Natural killer cell (primary cell): ENCODE measurements around the gene TPP2. TPM values are rescaled to one million over a fixed set of nuclear protein-coding genes. Genes with fewer than 3 reads are reported as not detected.
A peak's percentile ranks its signal among the peaks of the same experiment; 100 is the strongest.

ENCODE experiments used
- ATAC-seq, 3 donors: fragments of 150-1000 bp in 2 of 3; fragments of 200-7000 bp in 1 of 3; cut with Tn5 transposase; 1 replicate in 1 of 3; 2 replicates in 2 of 3; pipeline ENCODE4 v1.10.0; 2021; ENCODE audit warnings: mild to moderate bottlenecking in 2 of 3, moderate library complexity in 2 of 3
- DNase-seq, 2 donors: peaks; one replicate each; pipeline versions ENCODE4 v3.0.0 to v3.0.0-alpha.2; 2013 to 2021; ENCODE audit warnings: mixed read lengths in 1 of 2
- H3K27ac ChIP-seq: one replicate; pipeline ENCODE4 v1.5.1; 2013; ENCODE audit warnings: mild to moderate bottlenecking, low read length
- H3K27me3 ChIP-seq: one replicate; pipeline ENCODE4 v1.6.1; 2013; ENCODE audit warnings: low read length; ENCODE audit not compliant: control insufficient read depth, insufficient read depth
- H3K36me3 ChIP-seq: one replicate; pipeline ENCODE4 v1.6.1; 2013; ENCODE audit warnings: low read length; ENCODE audit not compliant: control insufficient read depth, insufficient read depth
- H3K4me1 ChIP-seq: one replicate; pipeline ENCODE4 v1.6.1; 2013; ENCODE audit warnings: low read length; ENCODE audit not compliant: control insufficient read depth, insufficient read depth
- H3K4me3 ChIP-seq: one replicate; pipeline ENCODE4 v1.5.1; 2013; ENCODE audit warnings: low read length
- H3K9me3 ChIP-seq: one replicate; pipeline ENCODE4 v1.6.1; 2013; ENCODE audit warnings: low read length; ENCODE audit not compliant: control insufficient read depth, insufficient read depth
- H3K27ac Mint-ChIP-seq, 2 donors: one replicate each; pipeline ENCODE4 v1.8.0; 2022; ENCODE audit warnings: mild to moderate bottlenecking in 2 of 2, mixed read lengths in 2 of 2, moderate library complexity in 1 of 2
- H3K27me3 Mint-ChIP-seq, 2 donors: one replicate each; pipeline ENCODE4 v1.8.0; 2022; ENCODE audit warnings: low read depth in 2 of 2, mixed read lengths in 2 of 2
- H3K36me3 Mint-ChIP-seq: one replicate; pipeline ENCODE4 v1.8.0; 2022; ENCODE audit warnings: mixed read lengths
- H3K4me1 Mint-ChIP-seq, 2 donors: one replicate each; pipeline ENCODE4 v1.8.0; 2022; ENCODE audit warnings: mixed read lengths in 2 of 2
- H3K4me3 Mint-ChIP-seq: one replicate; pipeline ENCODE4 v1.8.0; 2022; ENCODE audit warnings: mild to moderate bottlenecking, moderate library complexity, mixed read lengths
- H3K9me3 Mint-ChIP-seq, 2 donors: one replicate each; pipeline ENCODE4 v1.8.0; 2022; ENCODE audit warnings: mixed read lengths in 2 of 2
- WGBS: methylation state at CpG from one replicate; pipeline ENCODE4 v1.1.7; 2013; ENCODE audit warnings: missing lambda C conversion rate; ENCODE audit not compliant: insufficient coverage; 5-methylcytosine and 5-hydroxymethylcytosine counted together
- intact Hi-C: fragments of 100-400 bp; cut with micrococcal nuclease; formaldehyde crosslinking; loops from one replicate; pipeline ENCODE4 v1.14.2; 2022
- total RNA-seq, 4 donors: library from RNA; stranded (reverse); fragments of 120-200 nt in 1 of 4; gene quantifications; one replicate each; pipeline versions ENCODE4 v1.2.3 to v1.2.4, GENCODE V29; 2013 to 2022
- TF ChIP-seq, protein P1 (sequence below): fragments of 200-600 bp; IDR thresholded peaks from one replicate; pipeline ENCODE4 v1.8.0; 2022; ENCODE audit warnings: antibody characterized with exemption

Gene TPP2
- total RNA-seq, 3 donors from 2014 or later (not counting 1 experiment from before 2014, with no cell fraction given), result 128 to 147 (median 136) TPM

DNA sequence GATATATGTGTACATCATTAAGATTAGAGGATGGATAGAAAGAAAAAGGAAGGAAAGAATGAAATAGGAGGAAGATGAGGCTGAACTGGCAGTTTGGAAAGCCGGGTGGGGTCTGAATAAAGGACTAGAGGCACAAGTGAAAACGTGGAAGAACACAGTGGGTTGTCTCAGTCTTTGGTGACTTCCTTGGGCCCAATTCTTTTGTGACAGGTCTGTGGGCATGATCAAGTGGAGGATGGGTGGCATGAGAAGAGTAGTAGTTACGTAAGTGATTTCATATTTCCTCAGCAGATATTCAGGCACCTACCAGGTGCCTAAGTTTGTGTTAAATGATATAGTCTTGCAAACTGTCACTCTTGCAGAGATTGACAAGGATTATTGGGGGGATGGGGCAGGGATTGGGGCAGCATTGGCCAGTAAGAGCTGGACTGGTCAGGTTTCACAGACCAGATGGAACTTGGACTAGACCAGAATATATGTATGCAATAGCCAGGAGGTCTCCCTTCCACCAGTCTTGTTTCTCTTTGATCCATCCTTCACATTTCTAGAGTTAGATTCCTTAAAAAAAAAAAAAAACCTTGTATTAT lies 2.7 kb downstream of the TPP2 start:
- Histone ChIP-seq H3K27ac (peak overlapping the region; percentile 14), H3K4me3 (no peak overlapping the region), H3K4me1 (peaks cover 16% of the 10 kb centered on the region), H3K27me3 (no peaks in the 10 kb centered on the region), H3K9me3 (no peaks in the 10 kb centered on the region), H3K36me3 (peaks cover 6% of the 10 kb centered on the region)
- WGBS, result 31% methylated on average over 3 of the region's 3 CpGs
- Mint-ChIP-seq H3K27ac (peak overlapping the region; percentile 92 to 100), H3K27me3 (no peaks in the 10 kb centered on the region), H3K4me1 (peaks cover 89% of the 10 kb centered on the region in 2 donors), H3K9me3 (no peaks in the 10 kb centered on the region), H3K4me3 (peak overlapping the region; percentile 69), H3K36me3 (no peaks in the 10 kb centered on the region)
- DNase-seq (peak in 1 of 2 donors; percentile 60), ATAC-seq (no peak)
- TF ChIP-seq, protein P1, sequence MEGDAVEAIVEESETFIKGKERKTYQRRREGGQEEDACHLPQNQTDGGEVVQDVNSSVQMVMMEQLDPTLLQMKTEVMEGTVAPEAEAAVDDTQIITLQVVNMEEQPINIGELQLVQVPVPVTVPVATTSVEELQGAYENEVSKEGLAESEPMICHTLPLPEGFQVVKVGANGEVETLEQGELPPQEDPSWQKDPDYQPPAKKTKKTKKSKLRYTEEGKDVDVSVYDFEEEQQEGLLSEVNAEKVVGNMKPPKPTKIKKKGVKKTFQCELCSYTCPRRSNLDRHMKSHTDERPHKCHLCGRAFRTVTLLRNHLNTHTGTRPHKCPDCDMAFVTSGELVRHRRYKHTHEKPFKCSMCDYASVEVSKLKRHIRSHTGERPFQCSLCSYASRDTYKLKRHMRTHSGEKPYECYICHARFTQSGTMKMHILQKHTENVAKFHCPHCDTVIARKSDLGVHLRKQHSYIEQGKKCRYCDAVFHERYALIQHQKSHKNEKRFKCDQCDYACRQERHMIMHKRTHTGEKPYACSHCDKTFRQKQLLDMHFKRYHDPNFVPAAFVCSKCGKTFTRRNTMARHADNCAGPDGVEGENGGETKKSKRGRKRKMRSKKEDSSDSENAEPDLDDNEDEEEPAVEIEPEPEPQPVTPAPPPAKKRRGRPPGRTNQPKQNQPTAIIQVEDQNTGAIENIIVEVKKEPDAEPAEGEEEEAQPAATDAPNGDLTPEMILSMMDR, result no peak
- intact Hi-C loops, result loop anchor here (5.0 to 10.0 kb wide), 2 partner anchors 203 to 205 kb away; no protein-coding TSS in a partner anchor

DNA sequence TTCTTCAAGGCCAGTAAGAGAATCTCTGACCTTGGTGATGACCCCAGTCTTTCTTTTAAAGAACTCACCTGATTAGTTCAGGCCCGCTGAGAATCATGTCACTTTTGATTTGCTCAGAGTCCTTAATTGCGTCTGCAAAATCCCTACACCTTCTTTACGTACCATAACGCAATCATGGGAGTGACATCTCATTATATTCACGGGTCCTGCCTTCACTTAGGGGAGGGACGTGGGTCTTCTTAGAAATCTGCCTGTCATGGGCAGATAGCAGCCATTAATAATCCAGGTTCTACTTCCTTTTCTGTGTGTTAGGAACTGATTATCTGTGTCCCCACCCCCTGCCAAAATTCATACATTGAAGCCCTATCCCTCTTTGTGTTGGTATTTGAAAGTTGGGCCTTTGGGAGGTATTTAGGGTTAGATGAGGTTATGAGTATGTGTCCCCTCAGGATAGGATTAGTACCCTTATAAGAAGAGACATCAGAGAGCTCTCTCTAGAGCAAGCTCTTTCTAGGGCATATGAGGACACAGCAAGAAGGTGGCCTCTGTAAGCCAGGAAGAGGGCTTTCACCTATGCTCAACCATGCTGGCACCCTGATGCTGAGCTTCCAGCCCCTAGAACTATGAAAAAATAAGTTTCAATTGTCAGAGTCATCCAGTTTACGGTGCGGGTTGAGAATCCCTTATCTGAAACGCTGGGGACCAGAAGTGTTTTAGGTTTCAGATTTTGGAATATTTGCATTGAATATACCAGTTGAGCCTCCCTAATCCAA lies 9.9 kb downstream of the TPP2 start:
- Histone ChIP-seq H3K27me3 (no peaks in the 10 kb centered on the region), H3K9me3 (no peaks in the 10 kb centered on the region), H3K4me1 (peaks cover 5% of the 10 kb centered on the region), H3K36me3 (peaks cover 52% of the 10 kb centered on the region), H3K27ac (no peak overlapping the region), H3K4me3 (no peak overlapping the region)
- H3K9me3 Mint-ChIP-seq, result no peaks in the 10 kb centered on the region
- H3K36me3 Mint-ChIP-seq, result peaks cover 21% of the 10 kb centered on the region
- intact Hi-C loops, result no loop called here
- H3K27ac Mint-ChIP-seq, result peak overlapping the region; percentile 33 to 45
- TF ChIP-seq, protein P1, result no peak
- 96% methylated on average over 9 of the region's 9 CpGs for WGBS
- no peaks in the 10 kb centered on the region for H3K27me3 Mint-ChIP-seq
- ATAC-seq (no peak), DNase-seq (no peak)
- peaks cover 66 to 68% of the 10 kb centered on the region in 2 donors for H3K4me1 Mint-ChIP-seq
- H3K4me3 Mint-ChIP-seq, result no peak overlapping the region

DNA sequence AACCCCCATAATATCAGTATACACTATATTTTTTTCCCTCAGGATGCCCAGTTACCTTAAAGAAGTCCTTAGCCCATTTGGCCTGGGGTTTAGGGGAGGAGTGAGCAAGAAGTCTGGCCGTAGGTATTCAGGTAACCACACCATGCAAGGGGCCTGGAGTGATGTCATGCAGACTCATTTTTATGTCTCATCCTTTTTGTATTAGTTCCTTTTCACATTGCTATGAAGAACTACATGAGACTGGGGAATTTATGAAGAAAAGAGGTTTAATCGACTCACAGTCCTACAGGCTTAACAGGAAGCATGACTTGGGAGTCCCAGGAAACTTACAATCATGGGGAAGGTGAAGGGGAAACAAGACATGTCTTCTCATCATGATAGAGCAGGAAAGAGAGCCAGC lies 12.2 kb downstream of the TPP2 start:
- intact Hi-C loops, result no loop called here
- Histone ChIP-seq H3K4me3 (no peak overlapping the region), H3K36me3 (peaks cover 55% of the 10 kb centered on the region), H3K4me1 (peaks cover 5% of the 10 kb centered on the region), H3K9me3 (no peaks in the 10 kb centered on the region), H3K27me3 (no peaks in the 10 kb centered on the region), H3K27ac (no peak overlapping the region)
- Mint-ChIP-seq H3K27me3 (no peaks in the 10 kb centered on the region), H3K36me3 (peaks cover 21% of the 10 kb centered on the region), H3K4me1 (peaks cover 56 to 57% of the 10 kb centered on the region in 2 donors), H3K4me3 (no peak overlapping the region), H3K9me3 (no peaks in the 10 kb centered on the region), H3K27ac (peak overlapping the region; percentile 14 to 78)
- 88% methylated on average over 2 of the region's 2 CpGs for WGBS
- TF ChIP-seq, protein P1, result no peak
- ATAC-seq (no peak), DNase-seq (no peak)
